Fibroblast of villous mesenchyme (primary cell): ENCODE measurements around the gene TNFRSF6B. TPM values are rescaled to one million over a fixed set of nuclear protein-coding genes. Genes with fewer than 3 reads are reported as not detected.

ENCODE experiments used
- DNase-seq: peaks from one replicate; pipeline ENCODE4 v3.0.0-alpha.2; 2010; ENCODE audit warnings: low read depth
- H3K4me3 ChIP-seq: 2 replicates; pipeline ENCODE4 v1.5.1; 2011; ENCODE audit warnings: low read depth, mild to moderate bottlenecking, low read length
- CTCF ChIP-seq: IDR thresholded peaks from 2 replicates; pipeline ENCODE4 v1.5.1; 2012; ENCODE audit warnings: low read depth, mild to moderate bottlenecking, low read length; ENCODE audit not compliant: insufficient read depth
- total RNA-seq: library from RNA; depleted of rRNA; stranded (reverse); fragments of >200 nt; gene quantifications from 2 replicates; pipeline ENCODE4 v1.2.3, GENCODE V29; 2012

TNFRSF6B gene
- total RNA-seq, 1 donor = 31.5 TPM

GRCh38 chr20:63734111-63734945 lies 37.9 kb downstream of the TNFRSF6B start:
- no peak overlapping the region for H3K4me3 ChIP-seq
- DNase-seq = no peak
- no peak for TF ChIP-seq CTCF

- H3K4me3 ChIP-seq = no peak overlapping the region
- DNase-seq = no peak
- no peak for TF ChIP-seq CTCF
Observed at GRCh38 chr20:63734946-63735858, 38.8 kb downstream of the TNFRSF6B start.

- no peak for TF ChIP-seq CTCF
- H3K4me3 ChIP-seq = no peak within 1 kb of the TSS
- no peak for DNase-seq
Observed at GRCh38 chr20:63735859-63736718, 39.6 kb downstream of the TNFRSF6B start, which contains the start of gene LIME1. Gene LIME1 (plus strand): TSS chr20:63736664. CDS start chr20:63737550, 886 bp downstream.

- H3K4me3 ChIP-seq = no peak overlapping the region
- DNase-seq = no peak
- no peak for TF ChIP-seq CTCF
Observed at GRCh38 chr20:63736893-63737694, 40.6 kb downstream of the TNFRSF6B start.

- DNase-seq = no peak
- no peak overlapping the region for H3K4me3 ChIP-seq
- no peak for TF ChIP-seq CTCF
Observed at GRCh38 chr20:63737695-63737944, 41.2 kb downstream of the TNFRSF6B start.
